IMR-90 (cell line): ENCODE measurements around the gene PNMA5. TPM values are rescaled to one million over a fixed set of nuclear protein-coding genes. Genes with fewer than 3 reads are reported as not detected.

Experiments
- ATAC-seq: fragments of 200-7000 bp; cut with Tn5 transposase; 2 replicates; pipeline ENCODE4 v1.9.1; 2020; ENCODE audit warnings: low read depth, mild to moderate bottlenecking, moderate library complexity
- BruUV-seq: library from RNA; stranded (reverse); fragments of 400-500 nt; replicated peaks from 2 replicates; lab custom pipeline; 2021; lab: Mats Ljungman, UMichigan
- CTCF ChIA-PET: fragments of 300-600 bp; formaldehyde crosslinking; extraction: SDS; loops from one replicate; lab custom pipeline; 2021; ENCODE audit warnings: antibody characterized with exemption; lab: Yijun Ruan, JAX
- POLR2A ChIA-PET: fragments of 300-600 bp; sonication (Branson Sonifier 250); formaldehyde crosslinking; loops from one replicate; lab custom pipeline; 2022; ENCODE audit warnings: antibody characterized with exemption; ENCODE audit not compliant: unreplicated experiment; lab: Charles Lee
- DNase-seq: peaks from one replicate; pipeline ENCODE4 v3.0.0; 2013
- H2AFZ ChIP-seq: replicated peaks from 2 replicates; pipeline ENCODE3; 2013; ENCODE audit warnings: low read length, mild to moderate bottlenecking; ENCODE audit not compliant: poor library complexity
- H2AK5ac ChIP-seq: 2 replicates; pipeline ENCODE4 v1.6.1; 2013; ENCODE audit warnings: low read depth, low read length, inconsistent platforms
- H2AK9ac ChIP-seq: replicated peaks from 2 replicates; pipeline ENCODE3; 2013; ENCODE audit warnings: mild to moderate bottlenecking, low read depth, low read length, moderate library complexity; ENCODE audit not compliant: poor library complexity
- H2BK120ac ChIP-seq: 2 replicates; pipeline ENCODE4 v1.6.1; 2013; ENCODE audit warnings: low read depth, low read length, inconsistent platforms
- H2BK15ac ChIP-seq: 3 replicates; pipeline ENCODE4 v1.6.1; 2013; ENCODE audit warnings: low read depth, low read length, inconsistent platforms
- H2BK20ac ChIP-seq: 2 replicates; pipeline ENCODE4 v1.6.1; 2013; ENCODE audit warnings: low read depth, mild to moderate bottlenecking, inconsistent platforms, low read length, moderate library complexity
- H2BK5ac ChIP-seq: 2 replicates; pipeline ENCODE4 v1.6.1; 2013; ENCODE audit warnings: mild to moderate bottlenecking, low read depth, low read length, inconsistent platforms; ENCODE audit not compliant: poor library complexity, severe bottlenecking
- H3K14ac ChIP-seq: replicated peaks from 2 replicates; pipeline ENCODE4 v1.6.1; 2013; ENCODE audit warnings: low read depth, low read length, inconsistent platforms
- H3K18ac ChIP-seq: 2 replicates; pipeline ENCODE4 v1.6.1; 2013; ENCODE audit warnings: low read depth, low read length, control low read depth
- H3K23ac ChIP-seq: 2 replicates; pipeline ENCODE4 v1.6.1; 2013; ENCODE audit warnings: low read depth, low read length, inconsistent platforms
- H3K27ac ChIP-seq: 2 replicates; pipeline ENCODE4 v1.5.1; 2013; ENCODE audit warnings: mild to moderate bottlenecking, control low read depth, low read length; ENCODE audit not compliant: insufficient read depth
- H3K27me3 ChIP-seq: 2 replicates; pipeline ENCODE4 v1.6.1; 2013; ENCODE audit warnings: low read length; ENCODE audit not compliant: control insufficient read depth, insufficient read depth
- H3K36me3 ChIP-seq: 2 replicates; pipeline ENCODE4 v1.6.1; 2013; ENCODE audit warnings: low read length, mixed read lengths; ENCODE audit not compliant: control insufficient read depth, insufficient read depth
- H3K4ac ChIP-seq: 2 replicates; pipeline ENCODE4 v1.6.1; 2013; ENCODE audit warnings: low read depth, low read length, inconsistent platforms
- H3K4me1 ChIP-seq: 2 replicates; pipeline ENCODE4 v1.6.1; 2013; ENCODE audit warnings: low read length, mixed read lengths; ENCODE audit not compliant: control insufficient read depth, insufficient read depth
- H3K4me2 ChIP-seq: 2 replicates; pipeline ENCODE4 v1.6.1; 2013; ENCODE audit warnings: low read depth, mild to moderate bottlenecking, control low read depth, low read length, moderate library complexity
- H3K4me3 ChIP-seq: 2 replicates; pipeline ENCODE4 v1.5.1; 2013; ENCODE audit warnings: low read depth, mild to moderate bottlenecking, control low read depth, low read length, moderate library complexity; ENCODE audit not compliant: insufficient read depth
- H3K56ac ChIP-seq: 2 replicates; pipeline ENCODE4 v1.6.1; 2013; ENCODE audit warnings: low read length, inconsistent platforms; ENCODE audit not compliant: insufficient read depth; ENCODE audit errors: extremely low read depth
- H3K79me1 ChIP-seq, 2 experiments: 2 replicates each; pipeline ENCODE4 v1.6.1; 2013; ENCODE audit warnings: low read length in 2 of 2, inconsistent platforms in 1 of 2, low read depth in 1 of 2
- H3K9ac ChIP-seq: 2 replicates; pipeline ENCODE4 v1.6.1; 2013; ENCODE audit warnings: low read depth, low read length, control low read depth
- H3K9me1 ChIP-seq: 2 replicates; pipeline ENCODE4 v1.6.1; 2013; ENCODE audit warnings: low read length, inconsistent platforms; ENCODE audit not compliant: insufficient read depth
- H3K9me3 ChIP-seq: 2 replicates; pipeline ENCODE4 v1.6.1; 2013; ENCODE audit warnings: low read length; ENCODE audit not compliant: control insufficient read depth, insufficient read depth
- H4K20me1 ChIP-seq: 2 replicates; pipeline ENCODE4 v1.6.1; 2013; ENCODE audit warnings: low read length, inconsistent platforms; ENCODE audit not compliant: insufficient read depth
- H4K5ac ChIP-seq: 2 replicates; pipeline ENCODE4 v1.6.1; 2013; ENCODE audit warnings: mild to moderate bottlenecking, low read depth, low read length, control low read depth
- H4K8ac ChIP-seq, 2 experiments: 2 replicates each; pipeline ENCODE4 v1.6.1; 2013; ENCODE audit warnings: low read depth in 2 of 2, low read length in 2 of 2, control low read depth in 1 of 2, inconsistent platforms in 1 of 2
- H4K91ac ChIP-seq: 2 replicates; pipeline ENCODE4 v1.6.1; 2013; ENCODE audit warnings: low read depth, low read length, inconsistent platforms; ENCODE audit not compliant: insufficient read depth
- BHLHE40 ChIP-seq: fragments of 150-350 bp; IDR thresholded peaks from 2 replicates; pipeline ENCODE4 v1.6.1; 2016; ENCODE audit warnings: mild to moderate bottlenecking, low read depth, low read length
- CEBPB ChIP-seq: IDR thresholded peaks from 2 replicates; pipeline ENCODE4 v1.6.1; 2012; ENCODE audit warnings: low read depth, low read length, improper control_type of control experiment
- CHD1 ChIP-seq: IDR thresholded peaks from 2 replicates; pipeline ENCODE4 v1.6.1; 2012; ENCODE audit warnings: low read depth, low read length, improper control_type of control experiment
- FOS ChIP-seq: fragments of 150-350 bp; IDR thresholded peaks from 2 replicates; pipeline ENCODE4 v1.6.1; 2016; ENCODE audit warnings: low read depth, low read length
- MAFK ChIP-seq: IDR thresholded peaks from 2 replicates; pipeline ENCODE4 v1.6.1; 2012; ENCODE audit warnings: low read depth, low read length, improper control_type of control experiment
- MAZ ChIP-seq: IDR thresholded peaks from 2 replicates; pipeline ENCODE4 v1.6.1; 2012; ENCODE audit warnings: low read depth, mild to moderate bottlenecking, low read length, improper control_type of control experiment, moderate library complexity, borderline replicate concordance
- MXI1 ChIP-seq: IDR thresholded peaks from 2 replicates; pipeline ENCODE4 v1.6.1; 2012; ENCODE audit warnings: low read depth, mild to moderate bottlenecking, low read length, moderate library complexity, borderline replicate concordance
- POLR2A ChIP-seq: IDR thresholded peaks from 2 replicates; pipeline ENCODE4 v1.6.1; 2012; ENCODE audit warnings: mild to moderate bottlenecking, low read depth, low read length
- RCOR1 ChIP-seq: IDR thresholded peaks from 2 replicates; pipeline ENCODE4 v1.6.1; 2012; ENCODE audit warnings: mild to moderate bottlenecking, low read length, improper control_type of control experiment; ENCODE audit not compliant: insufficient replicate concordance
- RFX5 ChIP-seq: IDR thresholded peaks from 2 replicates; pipeline ENCODE4 v1.8.0; 2012; ENCODE audit warnings: low read depth, mild to moderate bottlenecking, low read length, moderate library complexity
- SMC3 ChIP-seq: fragments of 150-350 bp; IDR thresholded peaks from 2 replicates; pipeline ENCODE4 v1.6.1; 2016; ENCODE audit warnings: low read depth, mild to moderate bottlenecking, antibody characterized with exemption, low read length, moderate library complexity
- WGBS, 2 experiments: methylation state at CpG; one replicate each; pipeline versions ENCODE4 v1.1.5 to v1.1.7; 2013; ENCODE audit warnings: missing lambda C conversion rate in 2 of 2; ENCODE audit not compliant: insufficient read length in 1 of 2; ENCODE audit errors: extremely low coverage in 2 of 2; 5-methylcytosine and 5-hydroxymethylcytosine counted together
- dilution Hi-C: fragments of 300-500 bp; cut with HindIII; formaldehyde crosslinking; loops from one replicate; pipeline ENCODE4 v1.14.3; 2018; ENCODE audit warnings: low sequenced_read_pairs; ENCODE audit not compliant: unreplicated experiment
- in situ Hi-C: fragments of 300-500 bp; cut with MboI; formaldehyde crosslinking; loops from 3 replicates; pipeline ENCODE4 v1.14.3; 2019; ENCODE audit warnings: low sequenced_read_pairs, inconsistent platforms, mixed read lengths
- intact Hi-C: fragments of 100-400 bp; cut with micrococcal nuclease; formaldehyde crosslinking; loops from 2 replicates; pipeline ENCODE4 v1.10.0; 2022
- polyA plus RNA-seq, 3 experiments: library from polyadenylated mRNA; depleted of rRNA; stranded (reverse); fragments of >200 nt; gene quantifications; 2 replicates each; pipeline ENCODE4 v1.2.3, GENCODE V29; 2012; ENCODE audit warnings: low replicate concordance in 1 of 3
- total RNA-seq: library from RNA; depleted of rRNA; stranded (reverse); fragments of >200 nt; gene quantifications from 2 replicates; pipeline ENCODE4 v1.2.3, GENCODE V29; 2012

PNMA5 gene
- total and polyA plus RNA-seq, 2 of the 4 experiments (the other 2 are of a cell fraction) = not detected

DNA sequence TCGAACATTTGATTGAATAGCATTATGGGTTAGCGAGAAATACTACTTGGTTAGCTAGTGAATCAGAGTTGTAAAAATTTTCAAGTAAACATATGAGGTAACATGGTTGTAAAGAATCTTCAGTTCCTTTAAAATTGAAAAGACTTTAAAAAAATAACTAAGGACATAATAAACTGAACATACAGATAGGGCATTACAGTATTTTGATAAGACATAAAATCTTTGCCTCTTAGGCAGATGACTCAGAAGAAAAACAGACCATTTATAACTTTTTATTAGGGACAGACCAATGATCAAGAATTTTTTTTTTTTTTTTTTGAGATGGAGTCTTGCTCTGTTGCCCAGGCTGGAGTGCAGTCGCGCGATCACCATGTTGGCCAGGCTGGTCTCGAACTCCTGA lies 43.1 kb downstream of the PNMA5 start:
- no peak overlapping the region for H3K4me3 ChIP-seq
- no peak overlapping the region for H2AK5ac ChIP-seq
- DNase-seq (no peak), ATAC-seq (no peak)
- no peak overlapping the region for H4K8ac ChIP-seq
- H4K5ac ChIP-seq = no peak overlapping the region
- H3K18ac ChIP-seq = no peak overlapping the region
- no peak overlapping the region for H3K56ac ChIP-seq
- dilution Hi-C loops = no loop called here
- H2BK15ac ChIP-seq = no peak overlapping the region
- TF ChIP-seq MXI1 (no peak), RFX5 (no peak), CEBPB (no peak), FOS (no peak), POLR2A (no peak), RCOR1 (no peak), MAZ (no peak), MAFK (no peak), SMC3 (no peak), CHD1 (no peak), BHLHE40 (no peak)
- H3K23ac ChIP-seq = no peak overlapping the region
- no peak overlapping the region for H4K91ac ChIP-seq
- no peaks in the 10 kb centered on the region for H3K9me1 ChIP-seq
- H3K9ac ChIP-seq = no peak overlapping the region
- BruUV-seq = no TSS peak
- H4K20me1 ChIP-seq = no peaks in the 10 kb centered on the region
- H3K27me3 ChIP-seq = peaks cover 1% of the 10 kb centered on the region; the same call in 1 of the 2 replicates
- no peak overlapping the region for H2AFZ ChIP-seq
- POLR2A ChIA-PET = no interaction called here
- H3K9me3 ChIP-seq = no peaks in the 10 kb centered on the region
- no peak overlapping the region for H3K4me2 ChIP-seq
- intact Hi-C loops = loop anchor here (10.0 kb wide), 1 partner anchor 1764 kb away; no protein-coding TSS in a partner anchor
- no peaks in the 10 kb centered on the region for H3K36me3 ChIP-seq
- H3K14ac ChIP-seq = no peak overlapping the region
- H3K79me1 ChIP-seq = no peaks in the 10 kb centered on the region
- H2BK20ac ChIP-seq = no peak overlapping the region
- no peaks in the 10 kb centered on the region for H3K4me1 ChIP-seq
- no peak overlapping the region for H3K4ac ChIP-seq
- 60% methylated on average over 2 of the region's 6 CpGs; no CpG with 5 or more reads in 1 of the 2 experiments for WGBS, 2 experiments
- H3K27ac ChIP-seq = no peak overlapping the region
- H2AK9ac ChIP-seq = no peak overlapping the region
- in situ Hi-C loops = loop anchor here (25.0 kb wide), 3 partner anchors 712 to 1587 kb away; partner anchors contain the start of genes AVPR2, G6PD, IKBKG and PNCK
- H2BK120ac ChIP-seq = no peak overlapping the region
- no peak overlapping the region for H2BK5ac ChIP-seq
- CTCF ChIA-PET = no interaction called here
